ENCODE measurements around the gene ZNF784. TPM values are rescaled to one million over a fixed set of nuclear protein-coding genes. Genes with fewer than 3 reads are reported as not detected.
A peak's percentile ranks its signal among the peaks of the same experiment; 100 is the strongest.

ZNF784 gene
- total RNA-seq, 3 donors from 2014 or later (not counting 1 experiment from before 2014, with no cell fraction given): 6.4 to 7.9 (median 7.1) TPM

DNA sequence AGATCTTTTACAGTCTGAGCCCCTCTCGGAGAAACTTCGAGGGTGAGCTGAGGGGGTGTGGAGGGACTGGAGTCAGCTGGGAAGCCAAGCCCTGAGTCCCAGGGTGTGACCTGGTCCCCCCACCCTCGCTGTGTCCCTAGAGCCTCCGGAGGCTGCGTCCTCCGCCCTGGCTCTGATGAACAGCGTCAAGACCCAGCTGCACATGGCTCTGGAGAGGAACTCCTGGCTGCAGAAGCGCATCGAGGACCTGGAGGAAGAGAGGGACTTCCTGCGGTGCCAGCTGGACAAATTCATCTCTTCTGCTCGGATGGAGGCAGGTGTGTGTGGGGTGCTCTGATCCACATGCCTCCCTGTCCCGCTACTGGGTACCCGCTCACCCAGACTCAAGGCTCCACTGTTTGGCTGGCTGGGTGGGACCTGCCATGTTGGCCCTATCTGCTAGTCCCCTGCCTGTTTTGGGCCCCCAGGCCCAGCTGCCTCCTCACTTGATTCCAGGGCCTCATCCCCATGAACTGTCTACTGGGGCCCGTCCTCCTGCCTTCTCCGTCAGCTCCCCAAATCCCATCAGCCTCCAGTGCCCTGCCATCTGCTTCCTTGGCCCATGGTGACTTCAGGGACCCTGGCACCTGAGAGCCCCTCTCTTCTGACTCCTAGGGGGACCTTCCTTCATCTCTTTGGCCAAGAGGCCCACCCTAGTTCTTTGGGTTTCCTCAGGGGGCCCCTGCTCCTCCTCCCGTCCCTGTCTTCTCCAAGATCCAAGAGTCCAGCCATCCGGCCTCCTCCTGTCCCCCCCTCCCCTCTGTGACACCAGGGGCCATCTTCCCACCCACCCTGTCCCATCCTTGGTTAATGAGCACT lies 25.1 kb upstream of the ZNF784 start:
- TF ChIP-seq, protein P1, sequence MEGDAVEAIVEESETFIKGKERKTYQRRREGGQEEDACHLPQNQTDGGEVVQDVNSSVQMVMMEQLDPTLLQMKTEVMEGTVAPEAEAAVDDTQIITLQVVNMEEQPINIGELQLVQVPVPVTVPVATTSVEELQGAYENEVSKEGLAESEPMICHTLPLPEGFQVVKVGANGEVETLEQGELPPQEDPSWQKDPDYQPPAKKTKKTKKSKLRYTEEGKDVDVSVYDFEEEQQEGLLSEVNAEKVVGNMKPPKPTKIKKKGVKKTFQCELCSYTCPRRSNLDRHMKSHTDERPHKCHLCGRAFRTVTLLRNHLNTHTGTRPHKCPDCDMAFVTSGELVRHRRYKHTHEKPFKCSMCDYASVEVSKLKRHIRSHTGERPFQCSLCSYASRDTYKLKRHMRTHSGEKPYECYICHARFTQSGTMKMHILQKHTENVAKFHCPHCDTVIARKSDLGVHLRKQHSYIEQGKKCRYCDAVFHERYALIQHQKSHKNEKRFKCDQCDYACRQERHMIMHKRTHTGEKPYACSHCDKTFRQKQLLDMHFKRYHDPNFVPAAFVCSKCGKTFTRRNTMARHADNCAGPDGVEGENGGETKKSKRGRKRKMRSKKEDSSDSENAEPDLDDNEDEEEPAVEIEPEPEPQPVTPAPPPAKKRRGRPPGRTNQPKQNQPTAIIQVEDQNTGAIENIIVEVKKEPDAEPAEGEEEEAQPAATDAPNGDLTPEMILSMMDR (IDR thresholded peaks at IDR 0.05): no peak
- peaks cover 0 to 7% of the 10 kb centered on the region in 2 donors for H3K27me3 Mint-ChIP-seq (ENCODE audit: low read depth in 2 of 2)
- no peak for ATAC-seq
- no peaks in the 10 kb centered on the region for H3K9me3 ChIP-seq (ENCODE audit: control insufficient read depth, insufficient read depth, low read length)
- peak overlapping the region in 1 of 2 donors; percentile 65 for H3K27ac Mint-ChIP-seq
- H3K9me3 Mint-ChIP-seq: no peaks in the 10 kb centered on the region
- H3K4me3 ChIP-seq (ENCODE audit: low read length): no peak overlapping the region
- peaks cover 36% of the 10 kb centered on the region for H3K4me1 ChIP-seq (ENCODE audit: control insufficient read depth, insufficient read depth, low read length)
- H3K27ac ChIP-seq (ENCODE audit: low read length): no peak overlapping the region
- H3K4me3 Mint-ChIP-seq: peak overlapping the region; percentile 83
- 78% methylated on average over 17 of the region's 17 CpGs for WGBS (ENCODE audit: insufficient coverage)
- no peaks in the 10 kb centered on the region for H3K27me3 ChIP-seq (ENCODE audit: control insufficient read depth, insufficient read depth, low read length)
- intact Hi-C loops (cut with micrococcal nuclease): loop anchor here (5.0 to 10.0 kb wide), 3 partner anchors 472 to 1455 kb away; partner anchors contain the start of genes TSEN34 and ZSCAN5A
- H3K36me3 Mint-ChIP-seq: no peaks in the 10 kb centered on the region
- peaks cover 15 to 34% of the 10 kb centered on the region in 2 donors for H3K4me1 Mint-ChIP-seq
- H3K36me3 ChIP-seq (ENCODE audit: control insufficient read depth, insufficient read depth, low read length): peaks cover 13% of the 10 kb centered on the region
- no peak for DNase-seq

DNA sequence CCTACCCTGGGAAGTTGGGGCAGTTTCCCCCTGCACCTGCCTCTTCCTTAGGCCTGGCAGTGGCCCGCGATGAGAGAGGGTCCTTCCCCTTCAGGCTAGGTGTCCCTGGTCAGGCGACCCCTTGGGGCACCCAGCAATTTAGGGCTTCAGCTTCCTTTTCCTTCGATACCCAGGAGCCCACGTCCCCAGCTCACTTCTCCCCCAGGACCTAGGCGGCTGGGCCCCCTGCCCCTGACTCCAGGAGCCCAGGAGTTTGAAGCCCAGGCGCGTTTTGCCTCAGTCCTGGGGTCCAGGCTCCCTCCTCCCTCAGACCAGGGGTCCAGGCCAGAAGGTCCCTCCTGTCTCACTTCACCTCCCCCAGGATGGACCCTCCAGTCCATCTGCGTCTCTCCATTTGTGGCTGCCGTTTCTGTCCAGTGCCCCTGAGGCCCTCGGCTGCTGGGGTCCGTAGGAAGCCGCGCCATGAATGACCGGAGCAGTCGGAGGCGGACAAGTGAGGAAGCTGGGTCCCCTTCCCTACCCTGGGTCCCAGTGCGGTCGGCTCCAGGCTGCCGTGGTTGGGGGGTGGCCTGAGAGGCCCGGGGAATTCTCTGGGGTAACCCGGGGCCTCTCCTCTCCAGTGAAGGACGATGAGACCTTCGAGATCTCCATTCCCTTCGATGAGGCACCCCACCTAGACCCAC lies 24.4 kb upstream of the ZNF784 start:
- Mint-ChIP-seq H3K4me1 (peaks cover 7 to 33% of the 10 kb centered on the region in 2 donors), H3K27me3 (ENCODE audit: low read depth in 2 of 2) (peaks cover 0 to 7% of the 10 kb centered on the region in 2 donors), H3K36me3 (no peaks in the 10 kb centered on the region), H3K4me3 (peak overlapping the region; percentile 83), H3K27ac (peak overlapping the region in 1 of 2 donors; percentile 76), H3K9me3 (no peaks in the 10 kb centered on the region)
- intact Hi-C loops (cut with micrococcal nuclease): no loop called here
- Histone ChIP-seq H3K9me3 (ENCODE audit: control insufficient read depth, insufficient read depth, low read length) (no peaks in the 10 kb centered on the region), H3K36me3 (ENCODE audit: control insufficient read depth, insufficient read depth, low read length) (peaks cover 13% of the 10 kb centered on the region), H3K27ac (ENCODE audit: low read length) (peak overlapping the region; percentile 33), H3K27me3 (ENCODE audit: control insufficient read depth, insufficient read depth, low read length) (no peaks in the 10 kb centered on the region), H3K4me1 (ENCODE audit: control insufficient read depth, insufficient read depth, low read length) (peaks cover 44% of the 10 kb centered on the region), H3K4me3 (ENCODE audit: low read length) (peak overlapping the region; percentile 61)
- TF ChIP-seq, protein P1 (IDR thresholded peaks at IDR 0.05): no peak
- DNase-seq (no peak), ATAC-seq (no peak)
- 30% methylated on average over 22 of the region's 25 CpGs for WGBS (ENCODE audit: insufficient coverage)

DNA sequence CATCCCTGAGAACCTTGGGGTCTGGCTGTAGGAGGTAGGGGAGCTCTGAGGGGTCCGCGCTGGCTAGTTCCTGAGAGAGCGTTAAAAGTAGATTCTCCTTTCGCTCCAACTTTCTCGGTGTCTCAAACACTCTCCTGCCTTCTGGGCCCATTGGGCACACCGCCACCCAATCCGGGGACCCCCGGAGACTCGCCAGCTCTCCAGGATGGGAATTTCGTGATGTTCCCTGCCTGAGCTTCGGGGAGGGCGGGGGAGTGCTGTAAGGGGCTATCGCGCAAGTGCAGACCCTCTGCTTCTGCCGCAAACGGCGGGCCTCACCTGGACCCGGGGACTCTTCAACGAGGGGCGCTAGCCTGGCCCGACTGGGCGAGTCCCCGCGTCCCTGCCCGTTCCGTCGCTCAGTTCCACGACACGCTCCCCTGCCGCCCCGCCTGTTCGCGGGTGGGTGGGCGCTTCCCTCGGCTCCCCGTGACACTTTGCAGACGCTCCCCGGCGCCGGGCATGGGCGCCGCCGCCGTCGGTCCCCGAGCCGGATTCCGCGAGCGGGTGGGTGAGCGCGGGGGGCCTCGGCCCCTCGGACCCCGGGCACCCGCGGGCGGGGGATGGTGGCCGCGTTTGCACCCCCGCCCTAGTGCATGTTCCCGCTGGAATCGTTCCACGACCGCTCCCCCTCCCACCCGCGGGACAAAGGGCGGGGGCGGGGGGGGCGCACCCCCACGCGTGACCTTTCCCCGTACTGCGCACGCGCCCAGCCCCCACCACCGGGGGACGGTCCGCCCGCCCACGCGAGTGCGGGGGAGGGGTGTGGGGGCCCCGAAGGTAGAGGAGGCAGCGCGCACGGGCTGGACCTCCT lies 23.6 kb upstream of the ZNF784 start, which contains the start of gene CCDC106:
Gene CCDC106 (plus strand): TSS at position 481 of the 853 bp plus-strand sequence. CDS start 835 bp downstream, outside the sequence.
- peak within 1 kb of the TSS; percentile 48 for H3K27ac ChIP-seq (ENCODE audit: low read length)
- TF ChIP-seq, protein P1 (IDR thresholded peaks at IDR 0.05): no peak
- 2% methylated on average over 85 of the region's 87 CpGs for WGBS (ENCODE audit: insufficient coverage)
- no peaks in the 10 kb centered on the region for H3K9me3 ChIP-seq (ENCODE audit: control insufficient read depth, insufficient read depth, low read length)
- no peaks in the 10 kb centered on the region for H3K9me3 Mint-ChIP-seq
- H3K27me3 ChIP-seq (ENCODE audit: control insufficient read depth, insufficient read depth, low read length): no peaks in the 10 kb centered on the region
- H3K4me3 Mint-ChIP-seq: peak within 1 kb of the TSS; percentile 83
- peaks cover 42% of the 10 kb centered on the region for H3K4me1 ChIP-seq (ENCODE audit: control insufficient read depth, insufficient read depth, low read length)
- H3K4me1 Mint-ChIP-seq: peaks cover 14 to 39% of the 10 kb centered on the region in 2 donors
- peak within 1 kb of the TSS in 1 of 2 donors; percentile 76 for H3K27ac Mint-ChIP-seq
- intact Hi-C loops (cut with micrococcal nuclease): no loop called here
- H3K4me3 ChIP-seq (ENCODE audit: low read length): peak within 1 kb of the TSS; percentile 61
- peaks cover 0 to 7% of the 10 kb centered on the region in 2 donors for H3K27me3 Mint-ChIP-seq (ENCODE audit: low read depth in 2 of 2)
- ATAC-seq (peak; percentile 36 to 51 (median 49)), DNase-seq (peak in 1 of 2 donors; percentile 64)
- H3K36me3 Mint-ChIP-seq: no peaks in the 10 kb centered on the region
- H3K36me3 ChIP-seq (ENCODE audit: control insufficient read depth, insufficient read depth, low read length): peaks cover 13% of the 10 kb centered on the region

Measured in natural killer cell (primary cell).